HG03060 (cell line): ENCODE data around the gene ITGA7.

ENCODE experiments used
- ATAC-seq: cut with Tn5 transposase; IDR thresholded peaks from one replicate; pipeline ENCODE4 v1.9.1; 2021; ENCODE audit warnings: low read depth, moderate number of reproducible peaks; ENCODE audit not compliant: unreplicated experiment

Gene ITGA7

GRCh38 chr12:55704824-55705718, 2.6 kb downstream of the ITGA7 start:
- ATAC-seq = no peak

- no peak for ATAC-seq
Observed at GRCh38 chr12:55703901-55704761, 3.6 kb downstream of the ITGA7 start.

- no peak for ATAC-seq
Observed at GRCh38 chr12:55703288-55703687, 4.4 kb downstream of the ITGA7 start.

- no peak for ATAC-seq
Observed at GRCh38 chr12:55702861-55703260, 4.8 kb downstream of the ITGA7 start.

GRCh38 chr12:55700255-55701018, 7.3 kb downstream of the ITGA7 start:
- ATAC-seq = no peak

- no peak for ATAC-seq
Observed at GRCh38 chr12:55699471-55700055, 8.1 kb downstream of the ITGA7 start.

- ATAC-seq = no peak
Observed at GRCh38 chr12:55698965-55699364, 8.7 kb downstream of the ITGA7 start.

- no peak for ATAC-seq
Observed at GRCh38 chr12:55698241-55698955, 9.3 kb downstream of the ITGA7 start.

- no peak for ATAC-seq
Observed at GRCh38 chr12:55697686-55698085, 10.0 kb downstream of the ITGA7 start.

- ATAC-seq = no peak
Observed at GRCh38 chr12:55696796-55697462, 10.8 kb downstream of the ITGA7 start.

GRCh38 chr12:55696141-55696540, 11.6 kb downstream of the ITGA7 start:
- ATAC-seq = no peak

GRCh38 chr12:55695349-55695748, 12.4 kb downstream of the ITGA7 start:
- no peak for ATAC-seq

- no peak for ATAC-seq
Observed at GRCh38 chr12:55694651-55695050, 13.1 kb downstream of the ITGA7 start.

GRCh38 chr12:55694188-55694515, 13.6 kb downstream of the ITGA7 start:
- ATAC-seq = no peak

- ATAC-seq = no peak
Observed at GRCh38 chr12:55693323-55694187, 14.1 kb downstream of the ITGA7 start.

GRCh38 chr12:55692631-55693322, 14.9 kb downstream of the ITGA7 start:
- no peak for ATAC-seq

- ATAC-seq = no peak
Observed at GRCh38 chr12:55688716-55689655, 18.7 kb downstream of the ITGA7 start.
